HG03469 (cell line): ENCODE data around the gene ADISSP.

Source experiments
- ATAC-seq: cut with Tn5 transposase; IDR thresholded peaks from one replicate; pipeline ENCODE4 v1.9.1; 2021; ENCODE audit warnings: mild to moderate bottlenecking, moderate library complexity, moderate number of reproducible peaks; ENCODE audit not compliant: unreplicated experiment

The ADISSP gene

DNA sequence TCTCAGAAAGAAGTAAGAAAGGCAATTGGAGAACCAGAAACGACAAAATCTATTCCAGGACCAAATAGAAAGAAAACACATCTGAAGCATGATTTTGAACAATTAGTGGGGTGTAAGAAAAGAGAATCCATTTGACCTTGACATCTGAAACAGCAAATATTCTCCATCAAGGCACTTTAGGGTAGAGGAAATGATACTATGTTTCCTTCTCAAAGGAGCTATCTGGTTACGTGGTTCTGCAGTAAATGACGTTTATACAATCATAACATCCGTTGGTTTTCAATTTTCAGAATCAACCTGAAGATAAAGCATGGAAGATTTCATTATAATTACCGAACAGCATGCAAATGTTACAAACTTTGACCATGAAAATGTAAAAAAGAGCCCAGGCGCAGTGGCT is 46.9 kb downstream of the ADISSP start:
- no peak for ATAC-seq

DNA sequence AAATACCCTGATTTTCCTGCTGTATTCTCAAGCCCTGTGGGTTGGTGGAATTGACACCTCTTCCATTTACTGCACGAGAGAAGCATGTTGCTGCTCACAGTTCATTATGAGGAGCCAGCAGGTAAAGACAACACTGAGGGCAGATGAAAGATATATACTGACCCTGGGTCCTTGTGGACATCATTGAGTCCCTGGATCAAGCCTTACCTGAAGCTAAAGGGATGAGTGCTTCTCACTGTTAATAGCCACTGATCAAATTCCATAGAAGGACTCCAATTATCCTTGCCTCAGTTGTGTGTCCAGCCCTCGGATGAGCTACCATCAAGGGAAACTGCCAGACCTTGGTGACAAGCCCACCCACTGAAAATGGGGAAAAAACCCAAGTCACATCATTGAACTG is 47.5 kb downstream of the ADISSP start:
- ATAC-seq: no peak

DNA sequence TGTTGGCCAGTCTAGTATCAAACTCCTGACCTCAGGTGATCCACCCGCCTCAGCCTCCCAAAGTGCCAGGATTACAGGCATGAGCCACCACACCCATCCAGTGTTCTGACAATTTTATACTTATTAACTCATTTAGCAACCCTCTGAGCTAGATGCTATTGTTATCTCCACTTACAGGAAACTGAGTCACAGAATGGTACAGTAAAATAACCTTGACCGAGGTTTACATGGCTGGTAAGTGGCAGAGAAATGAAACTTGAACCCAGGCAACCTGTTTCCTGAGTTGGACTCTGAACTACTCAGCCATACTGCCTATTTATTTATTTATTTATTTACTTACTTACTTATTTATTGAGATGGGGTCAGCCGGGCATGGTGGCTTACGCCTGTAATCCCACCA is 48.5 kb downstream of the ADISSP start:
- no peak for ATAC-seq

DNA sequence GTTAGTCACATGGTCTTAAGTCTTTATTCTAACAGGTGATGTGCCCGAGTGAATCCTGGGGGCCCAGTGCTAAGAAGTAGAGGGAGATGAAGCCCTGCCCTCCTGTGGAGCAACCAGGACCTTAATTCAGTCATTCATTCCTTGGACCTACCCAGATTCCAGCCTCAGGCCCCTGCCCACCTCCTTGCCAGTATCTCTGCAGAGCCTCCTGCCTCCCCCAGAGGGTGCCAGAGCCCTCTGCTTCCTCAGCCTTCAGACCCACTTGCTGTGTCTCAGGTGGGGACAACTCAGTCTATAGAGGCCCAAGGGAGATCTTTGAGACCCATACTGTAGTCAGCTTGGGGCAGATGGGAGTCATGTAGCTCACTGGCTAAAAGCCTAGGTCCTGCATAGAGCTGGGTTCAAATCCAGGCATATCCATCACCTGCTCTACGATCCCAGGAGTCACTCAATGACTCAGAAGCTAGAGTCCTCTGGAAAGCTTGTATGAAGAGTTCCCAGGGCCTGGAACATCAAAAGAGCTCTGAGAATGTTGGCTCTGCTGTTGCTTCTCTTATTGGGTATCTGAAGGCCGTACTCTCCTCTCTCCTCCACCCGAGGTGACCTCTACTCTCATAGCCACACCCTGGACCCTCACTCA is 51.2 kb downstream of the ADISSP start:
- no peak for ATAC-seq

DNA sequence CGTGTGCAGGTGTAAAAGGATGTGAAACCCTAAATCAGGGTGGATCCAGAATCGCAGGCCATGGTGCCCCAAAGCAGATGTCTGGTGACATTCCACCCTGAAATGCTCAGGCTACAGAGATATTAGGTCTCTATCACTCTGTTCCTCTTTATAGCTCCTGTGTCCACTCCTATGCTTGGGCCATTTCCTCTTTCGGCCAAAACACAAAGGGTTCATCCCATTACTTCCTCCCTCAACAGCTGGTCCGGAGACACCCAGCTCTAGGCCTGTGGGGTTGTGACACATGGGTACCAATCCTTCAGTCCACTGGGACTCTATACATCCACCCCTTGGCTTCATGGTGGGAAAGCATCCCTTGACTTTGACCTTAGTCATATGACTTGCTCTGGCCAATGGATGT is 53.5 kb downstream of the ADISSP start:
- no peak for ATAC-seq

DNA sequence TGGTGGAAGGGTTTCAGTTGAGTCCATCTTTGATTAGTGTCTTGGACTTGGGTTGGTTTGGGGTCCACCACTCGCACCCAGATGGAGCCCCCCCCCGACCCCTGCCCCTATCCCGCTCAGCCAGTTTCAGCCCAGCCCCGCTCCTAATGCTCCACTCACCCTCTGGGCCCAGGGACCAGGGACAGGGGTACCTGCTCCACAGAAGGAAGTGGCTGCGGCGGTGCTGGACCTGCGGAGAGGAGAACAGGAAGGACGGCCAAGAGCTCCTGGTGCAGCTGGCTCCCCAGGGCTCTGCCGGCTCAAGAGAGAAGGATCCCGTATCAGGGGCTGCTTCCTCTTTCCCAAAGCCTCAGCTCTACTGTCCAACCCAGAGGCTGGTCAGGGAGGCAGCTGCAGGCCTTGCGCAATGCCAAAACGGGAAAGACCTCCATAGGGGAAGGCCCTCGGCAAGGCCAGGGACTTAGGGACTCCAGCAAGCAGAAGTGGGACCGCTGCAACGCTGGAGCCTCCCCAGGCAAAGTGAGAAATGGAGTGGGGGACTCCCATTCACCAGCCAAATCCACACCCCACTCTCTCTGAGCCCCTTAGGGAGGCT is 55.2 kb downstream of the ADISSP start, which contains the start of gene SIGLEC1:
Gene SIGLEC1 (minus strand): TSS at position 322 of the 595 bp plus-strand sequence. CDS start 5,472 bp downstream, outside the sequence.
- ATAC-seq: no peak

DNA sequence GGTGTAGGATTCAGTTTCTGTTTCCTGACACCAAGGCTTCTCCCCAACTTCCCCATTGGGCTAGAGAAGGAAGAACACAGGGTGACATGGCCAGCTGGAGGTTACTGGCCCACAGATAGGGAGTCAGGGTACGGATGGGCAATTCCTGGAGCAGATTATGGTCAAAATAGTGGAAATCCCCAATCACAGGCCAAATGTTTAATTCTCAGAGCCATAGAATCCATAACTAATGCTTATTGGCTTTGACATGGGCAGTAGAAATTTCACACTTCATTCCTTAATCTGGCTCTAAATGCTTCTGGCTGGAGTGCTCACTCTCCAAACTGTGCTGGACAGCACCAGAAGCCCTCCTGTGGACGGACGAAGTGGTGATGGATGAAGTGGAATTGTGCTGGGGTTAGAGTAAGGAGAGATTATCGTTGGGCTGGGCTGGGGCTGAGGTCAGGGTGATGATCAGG is 56.0 kb downstream of the ADISSP start:
- ATAC-seq: no peak

DNA sequence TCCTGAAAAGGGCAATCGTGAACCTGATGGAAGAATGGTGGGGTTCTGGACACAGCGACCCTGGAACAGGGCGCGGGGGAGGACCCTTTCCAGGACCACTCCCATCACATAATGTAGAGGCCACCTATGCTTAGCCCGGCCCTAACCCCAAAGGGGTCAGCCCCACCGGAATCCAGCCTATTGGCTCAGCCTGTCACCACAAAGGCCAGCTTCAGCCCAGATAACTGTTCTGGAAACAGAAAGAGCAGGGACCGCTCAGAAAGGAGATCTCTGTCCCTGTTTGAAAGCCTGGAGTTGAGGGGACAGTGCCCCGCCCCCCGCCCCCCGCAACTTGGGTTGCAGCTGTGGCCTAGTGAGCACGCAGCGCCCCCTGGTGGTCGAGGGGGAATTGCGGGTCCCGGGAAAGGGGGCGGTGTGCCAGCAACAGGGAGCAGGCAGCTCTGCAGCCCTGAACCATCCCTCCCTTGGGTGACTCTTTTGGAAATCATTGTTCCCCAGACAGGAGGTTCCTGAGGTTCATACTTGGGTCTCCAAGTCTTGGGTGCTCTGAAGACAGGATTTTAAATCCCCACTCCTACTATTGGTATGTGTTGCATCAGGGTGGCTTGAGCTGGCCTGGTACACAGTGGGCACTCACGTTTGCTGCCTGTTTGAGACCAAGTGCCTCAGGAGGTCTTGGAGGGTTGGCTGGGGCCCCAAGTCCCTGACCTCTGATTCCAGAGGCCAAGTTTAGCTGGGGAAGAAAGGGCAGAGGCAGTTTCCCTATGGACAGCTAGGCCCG is 56.7 kb downstream of the ADISSP start:
- no peak for ATAC-seq

DNA sequence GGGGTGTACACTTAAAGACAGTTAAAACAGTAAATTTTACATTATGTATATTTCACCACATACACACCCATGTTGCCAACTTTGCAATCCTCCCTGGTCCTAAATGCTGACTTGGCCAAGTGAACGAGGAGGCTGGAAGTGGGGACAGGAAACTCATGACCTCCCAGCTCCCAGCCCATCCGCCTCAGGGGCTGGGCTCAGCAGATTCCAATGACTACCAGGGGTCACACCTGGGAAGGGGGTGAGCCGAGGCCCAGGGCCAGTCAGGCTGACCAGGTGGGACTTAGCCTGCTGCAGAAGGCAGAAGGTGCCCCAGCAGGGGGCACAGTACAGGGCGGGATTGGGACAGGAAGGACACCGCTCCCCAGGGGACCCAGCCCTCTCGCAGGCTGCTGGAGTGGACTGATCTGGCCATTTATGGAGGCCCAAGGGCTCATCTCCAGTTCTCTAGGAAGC is 57.5 kb downstream of the ADISSP start:
- ATAC-seq: no peak

DNA sequence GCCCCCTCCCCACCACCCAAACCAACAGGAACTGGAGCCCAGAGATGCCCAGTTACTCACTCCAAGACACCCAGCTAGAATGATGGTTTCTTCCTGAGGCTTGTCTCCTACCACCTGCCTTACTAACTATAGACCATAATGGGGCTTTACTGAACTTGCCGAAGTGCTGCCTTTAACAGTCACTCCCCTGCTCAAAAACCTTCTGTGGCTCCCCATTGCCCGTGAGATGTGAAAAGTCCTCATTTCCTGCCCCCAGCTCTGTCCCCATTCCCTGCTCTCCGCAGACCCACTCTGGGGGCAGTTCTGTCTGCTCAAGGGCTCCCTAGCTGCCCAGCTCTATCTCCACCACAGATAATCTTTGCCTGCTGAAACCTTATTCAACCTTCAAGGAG is 60.0 kb downstream of the ADISSP start:
- no peak for ATAC-seq

DNA sequence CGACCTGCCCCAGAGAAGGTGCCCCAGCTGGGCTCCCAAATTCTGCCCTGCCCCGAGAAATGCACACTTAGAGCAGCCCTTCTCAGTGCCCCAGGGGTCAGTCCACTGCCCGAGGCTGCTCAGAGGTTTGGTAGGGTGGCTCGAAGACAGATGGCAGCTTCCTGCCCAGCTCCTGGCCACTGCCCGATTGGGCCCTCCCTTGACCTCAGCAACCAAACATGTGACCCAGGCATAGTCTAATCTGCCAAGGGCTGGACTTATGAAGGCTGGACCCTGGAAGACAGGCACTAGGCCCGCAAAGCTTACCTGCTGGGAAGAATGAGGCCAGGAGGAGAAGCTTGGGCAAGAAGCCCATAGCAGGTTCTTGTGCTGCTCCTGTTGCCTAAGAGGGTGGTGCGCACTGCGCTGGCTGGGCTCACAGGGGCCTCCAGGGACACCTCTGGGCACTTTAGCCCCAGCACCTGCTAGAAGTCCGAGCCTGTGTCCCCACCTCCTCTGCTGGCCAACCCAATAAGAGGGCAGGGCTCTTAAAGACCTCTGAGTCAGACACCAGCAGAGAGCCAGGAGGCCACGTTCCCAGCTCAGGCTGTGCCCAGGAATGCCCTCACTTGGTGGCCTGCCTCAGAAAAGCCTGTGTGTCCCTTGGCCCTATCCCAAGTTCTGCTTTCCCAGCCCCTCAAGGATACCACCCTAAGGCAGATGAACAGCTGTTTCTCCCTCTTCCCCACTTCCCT is 60.6 kb downstream of the ADISSP start:
- no peak for ATAC-seq

DNA sequence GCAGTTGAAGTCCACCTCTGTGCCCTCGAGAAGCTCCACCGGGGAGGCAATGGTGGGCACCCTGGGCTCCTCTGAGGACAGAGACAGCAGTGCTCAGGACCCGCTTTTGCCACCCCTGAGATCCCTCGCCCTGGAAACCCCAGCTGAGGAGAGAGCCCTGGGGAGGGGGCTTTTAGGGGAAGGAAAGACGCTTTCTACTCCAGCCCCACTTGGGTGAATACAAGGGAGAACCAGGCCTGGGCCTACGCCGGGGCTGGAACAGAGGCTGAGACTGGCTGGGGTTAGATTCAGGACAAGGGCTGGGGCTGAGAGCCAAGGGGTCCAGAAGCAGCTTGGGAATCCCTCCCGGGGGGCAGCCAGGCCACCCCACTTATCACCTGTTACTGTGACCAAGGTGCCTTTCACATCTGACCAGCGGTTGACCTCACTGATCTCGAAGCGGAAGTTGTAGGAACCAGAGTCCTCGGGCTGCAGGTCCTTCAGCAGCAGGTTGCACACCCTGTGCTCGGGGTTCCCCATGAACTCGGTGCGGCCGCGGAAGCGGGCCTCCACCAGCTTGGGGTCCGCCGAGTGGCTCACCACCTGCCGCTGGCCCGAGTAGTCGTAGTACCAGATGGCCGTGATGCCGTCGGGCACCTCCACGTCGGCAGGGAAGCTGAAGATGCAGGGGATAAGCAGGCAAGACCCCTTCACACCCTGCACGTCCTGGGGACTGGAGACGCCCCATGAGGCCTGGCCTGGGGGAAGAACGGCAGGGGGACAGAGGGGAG is 61.4 kb downstream of the ADISSP start:
- no peak for ATAC-seq

DNA sequence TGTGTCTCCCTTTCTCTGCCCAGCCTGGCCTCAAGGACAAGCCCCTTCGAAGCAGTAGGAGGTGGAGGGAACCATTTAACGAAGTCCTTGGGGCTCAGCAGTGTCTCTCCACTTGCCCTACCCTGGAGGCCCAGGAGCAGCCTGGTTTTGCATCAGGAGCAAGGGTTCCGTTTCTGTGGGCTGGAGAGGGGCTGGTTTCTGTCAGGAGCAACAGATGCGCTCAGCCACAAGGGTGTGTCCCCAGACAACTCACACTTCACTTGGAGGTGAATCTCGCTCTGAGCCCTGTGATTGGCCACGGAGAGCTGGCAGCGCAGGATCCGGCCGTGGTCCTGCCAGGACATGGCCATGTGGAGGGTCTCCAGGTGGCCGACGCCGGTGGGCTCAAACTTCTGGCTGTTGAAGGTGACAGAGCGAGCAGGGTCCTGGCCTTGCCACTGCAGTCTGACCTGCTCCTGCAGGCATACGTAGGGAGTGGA is 62.0 kb downstream of the ADISSP start:
- no peak for ATAC-seq

DNA sequence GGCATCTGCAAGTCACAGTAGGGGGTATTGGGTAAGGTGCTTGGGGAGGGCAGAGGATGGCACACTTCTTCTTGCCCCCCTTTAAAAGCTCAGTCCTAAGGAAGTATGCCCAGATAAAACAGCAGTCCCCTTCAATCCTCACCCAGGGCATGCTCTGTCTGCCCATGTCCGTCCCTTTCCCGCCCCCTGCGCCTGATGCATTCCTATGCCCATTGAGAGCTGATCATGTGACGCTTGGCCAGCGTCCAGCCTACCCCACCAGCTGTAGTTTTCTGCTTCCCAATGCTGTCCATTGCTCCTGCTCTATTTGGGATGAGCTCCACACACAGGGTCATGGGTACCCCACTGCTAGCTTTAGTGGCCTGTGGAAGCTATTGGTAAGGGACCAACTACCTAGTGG is 63.5 kb downstream of the ADISSP start:
- ATAC-seq: no peak
